ENCODE measurements around the gene PSAT1. TPM values are rescaled to one million over a fixed set of nuclear protein-coding genes. Genes with fewer than 3 reads are reported as not detected.

Gene PSAT1
- total RNA-seq, 1 donor from 2014 or later = 15.2 TPM

DNA sequence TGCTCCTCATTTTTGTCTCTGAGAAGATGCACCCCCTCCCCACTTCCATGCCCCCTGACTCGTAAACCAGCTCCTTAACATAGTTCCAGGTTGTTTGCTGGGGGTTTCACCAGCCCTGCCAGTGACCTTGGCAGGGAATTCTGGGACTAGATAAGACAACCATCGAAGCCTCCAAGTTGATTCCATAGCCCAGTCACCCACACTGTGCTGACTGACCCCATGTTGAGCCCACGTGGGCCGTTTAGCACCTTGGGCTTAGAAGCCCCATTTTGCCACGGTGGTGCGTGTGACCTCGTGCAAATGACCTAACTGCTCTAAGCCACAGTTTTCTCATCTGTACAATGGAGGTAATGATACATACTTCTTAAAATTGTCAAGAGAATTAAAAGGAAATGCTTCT, 24.6 kb downstream of the PSAT1 start:
- H3K4me3 Mint-ChIP-seq (ENCODE audit: unreplicated experiment) = no peak overlapping the region
- TF ChIP-seq, protein P1, sequence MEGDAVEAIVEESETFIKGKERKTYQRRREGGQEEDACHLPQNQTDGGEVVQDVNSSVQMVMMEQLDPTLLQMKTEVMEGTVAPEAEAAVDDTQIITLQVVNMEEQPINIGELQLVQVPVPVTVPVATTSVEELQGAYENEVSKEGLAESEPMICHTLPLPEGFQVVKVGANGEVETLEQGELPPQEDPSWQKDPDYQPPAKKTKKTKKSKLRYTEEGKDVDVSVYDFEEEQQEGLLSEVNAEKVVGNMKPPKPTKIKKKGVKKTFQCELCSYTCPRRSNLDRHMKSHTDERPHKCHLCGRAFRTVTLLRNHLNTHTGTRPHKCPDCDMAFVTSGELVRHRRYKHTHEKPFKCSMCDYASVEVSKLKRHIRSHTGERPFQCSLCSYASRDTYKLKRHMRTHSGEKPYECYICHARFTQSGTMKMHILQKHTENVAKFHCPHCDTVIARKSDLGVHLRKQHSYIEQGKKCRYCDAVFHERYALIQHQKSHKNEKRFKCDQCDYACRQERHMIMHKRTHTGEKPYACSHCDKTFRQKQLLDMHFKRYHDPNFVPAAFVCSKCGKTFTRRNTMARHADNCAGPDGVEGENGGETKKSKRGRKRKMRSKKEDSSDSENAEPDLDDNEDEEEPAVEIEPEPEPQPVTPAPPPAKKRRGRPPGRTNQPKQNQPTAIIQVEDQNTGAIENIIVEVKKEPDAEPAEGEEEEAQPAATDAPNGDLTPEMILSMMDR (IDR thresholded peaks at IDR 0.05; ENCODE audit: unreplicated experiment) = no peak
- peaks cover 9% of the 10 kb centered on the region for H3K27me3 Mint-ChIP-seq (ENCODE audit: unreplicated experiment)
- H3K4me1 Mint-ChIP-seq (ENCODE audit: unreplicated experiment) = peaks cover 12% of the 10 kb centered on the region
- no peaks in the 10 kb centered on the region for H3K9me3 Mint-ChIP-seq (ENCODE audit: unreplicated experiment)
- no peak overlapping the region for H3K27ac Mint-ChIP-seq (ENCODE audit: unreplicated experiment)
- DNase-seq (ENCODE audit: low spot score) = no peak
- H3K36me3 Mint-ChIP-seq (ENCODE audit: low read depth, unreplicated experiment) = peaks cover 27% of the 10 kb centered on the region

DNA sequence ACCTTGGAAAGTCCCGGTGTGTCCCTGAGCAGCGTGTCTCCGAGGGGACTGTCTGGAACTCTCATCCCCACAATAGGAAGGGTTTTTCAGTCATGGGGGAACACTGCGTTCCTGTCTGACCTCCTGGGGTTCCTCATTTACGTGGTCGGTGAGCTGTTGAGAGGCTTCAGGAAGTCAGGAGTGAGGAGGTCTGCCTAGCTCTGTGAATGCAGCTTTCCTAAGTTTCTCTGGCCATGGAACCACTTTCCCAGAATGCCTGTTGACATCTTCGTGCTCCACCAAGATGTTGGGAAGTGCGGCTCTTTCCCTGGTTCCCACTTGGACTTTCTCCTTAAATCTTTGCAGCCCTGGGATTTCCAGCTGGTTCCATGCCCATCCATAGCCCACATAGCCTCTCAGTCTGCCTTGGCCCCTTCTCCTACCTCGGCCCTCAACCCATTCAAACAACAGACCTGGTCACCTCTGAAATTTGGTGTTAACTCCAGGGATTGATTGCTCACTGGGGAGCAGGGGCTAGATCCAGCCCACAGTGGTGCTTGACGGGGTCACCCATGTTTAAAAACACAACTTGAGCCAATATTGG, 27.2 kb downstream of the PSAT1 start:
- no peak overlapping the region for H3K27ac Mint-ChIP-seq (ENCODE audit: unreplicated experiment)
- DNase-seq (ENCODE audit: low spot score) = no peak
- no peak overlapping the region for H3K4me3 Mint-ChIP-seq (ENCODE audit: unreplicated experiment)
- H3K9me3 Mint-ChIP-seq (ENCODE audit: unreplicated experiment) = no peaks in the 10 kb centered on the region
- TF ChIP-seq, protein P1 (IDR thresholded peaks at IDR 0.05; ENCODE audit: unreplicated experiment) = no peak
- peaks cover 16% of the 10 kb centered on the region for H3K36me3 Mint-ChIP-seq (ENCODE audit: low read depth, unreplicated experiment)
- peaks cover 5% of the 10 kb centered on the region for H3K4me1 Mint-ChIP-seq (ENCODE audit: unreplicated experiment)
- peaks cover 4% of the 10 kb centered on the region for H3K27me3 Mint-ChIP-seq (ENCODE audit: unreplicated experiment)

DNA sequence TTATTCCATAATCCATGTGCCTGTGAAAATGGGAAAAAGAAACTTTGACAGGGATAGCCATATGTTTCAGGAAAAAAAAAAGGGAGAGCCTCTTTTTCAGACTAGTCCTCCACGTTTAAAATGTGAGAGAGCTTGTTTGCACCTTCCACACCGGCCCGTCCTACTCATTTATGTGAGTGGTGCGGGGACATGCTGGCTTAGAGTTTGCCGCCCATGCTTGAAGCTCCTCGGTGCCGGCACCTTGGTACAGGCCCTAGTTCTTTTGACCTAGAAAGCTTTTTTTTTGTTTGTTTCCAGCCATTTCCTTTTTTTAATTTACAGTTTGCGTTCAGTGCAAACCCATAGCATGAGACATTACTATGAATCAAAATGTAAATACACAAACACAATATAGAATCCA, 27.8 kb downstream of the PSAT1 start:
- TF ChIP-seq, protein P1 (IDR thresholded peaks at IDR 0.05; ENCODE audit: unreplicated experiment) = no peak
- peaks cover 5% of the 10 kb centered on the region for H3K4me1 Mint-ChIP-seq (ENCODE audit: unreplicated experiment)

DNA sequence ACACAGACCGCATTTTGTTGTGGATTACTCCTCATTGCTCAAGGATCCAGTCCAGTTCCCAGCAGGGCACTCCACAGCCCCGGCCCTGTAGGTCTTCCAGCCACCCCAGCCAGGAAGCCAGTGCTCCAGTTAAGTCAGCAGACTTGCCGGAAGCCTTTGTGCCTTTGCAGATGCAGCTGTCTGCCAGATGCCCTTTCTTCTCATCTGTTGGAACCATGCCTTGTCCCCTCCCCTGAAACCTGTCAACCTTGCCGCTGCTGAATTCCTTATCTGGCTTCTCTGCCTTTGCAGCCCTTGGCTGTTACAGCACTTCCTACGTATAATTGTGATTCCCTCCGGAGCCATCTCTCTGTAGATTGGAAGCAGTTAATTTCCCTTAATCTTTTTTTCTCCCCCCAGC, 28.4 kb downstream of the PSAT1 start:
- Mint-ChIP-seq H3K36me3 (ENCODE audit: low read depth, unreplicated experiment) (peaks cover 9% of the 10 kb centered on the region), H3K27ac (ENCODE audit: unreplicated experiment) (no peak overlapping the region), H3K9me3 (ENCODE audit: unreplicated experiment) (no peaks in the 10 kb centered on the region), H3K27me3 (ENCODE audit: unreplicated experiment) (peaks cover 4% of the 10 kb centered on the region), H3K4me3 (ENCODE audit: unreplicated experiment) (no peak overlapping the region), H3K4me1 (ENCODE audit: unreplicated experiment) (peaks cover 5% of the 10 kb centered on the region)
- DNase-seq (ENCODE audit: low spot score) = no peak
- TF ChIP-seq, protein P1 (IDR thresholded peaks at IDR 0.05; ENCODE audit: unreplicated experiment) = no peak

More for the DNA sequence above, 27.8 kb downstream of the PSAT1 start:
- Mint-ChIP-seq H3K27ac (ENCODE audit: unreplicated experiment) (no peak overlapping the region), H3K36me3 (ENCODE audit: low read depth, unreplicated experiment) (peaks cover 16% of the 10 kb centered on the region), H3K27me3 (ENCODE audit: unreplicated experiment) (peaks cover 4% of the 10 kb centered on the region), H3K9me3 (ENCODE audit: unreplicated experiment) (no peaks in the 10 kb centered on the region), H3K4me3 (ENCODE audit: unreplicated experiment) (no peak overlapping the region)
- no peak for DNase-seq (ENCODE audit: low spot score)

DNA sequence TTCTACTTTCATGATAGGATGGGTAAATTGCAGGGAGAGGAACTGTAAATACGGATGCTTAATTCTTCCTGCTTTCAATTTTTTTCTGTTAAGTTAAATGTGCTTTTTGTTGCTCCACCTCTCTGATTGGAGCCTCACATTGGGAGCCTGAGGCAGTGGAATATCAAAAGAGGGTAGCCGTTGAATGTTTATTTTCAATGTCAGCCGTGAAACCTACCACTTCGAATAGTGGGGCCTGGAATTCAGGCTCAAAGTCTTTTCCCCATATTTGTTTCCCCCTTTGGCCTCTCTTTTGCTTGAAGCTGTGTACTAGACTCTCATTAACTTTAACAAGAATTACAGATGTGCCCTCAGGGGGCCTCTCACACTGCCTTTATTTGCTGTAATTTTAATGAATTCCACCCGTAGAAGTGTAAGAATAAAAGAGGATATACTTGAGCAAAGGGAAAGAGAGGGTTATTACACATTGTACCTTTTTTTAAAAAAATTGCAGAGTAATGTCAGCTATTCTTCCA, 29.0 kb downstream of the PSAT1 start:
- peaks cover 4% of the 10 kb centered on the region for H3K36me3 Mint-ChIP-seq (ENCODE audit: low read depth, unreplicated experiment)
- peaks cover 5% of the 10 kb centered on the region for H3K4me1 Mint-ChIP-seq (ENCODE audit: unreplicated experiment)
- peaks cover 3% of the 10 kb centered on the region for H3K27me3 Mint-ChIP-seq (ENCODE audit: unreplicated experiment)
- H3K27ac Mint-ChIP-seq (ENCODE audit: unreplicated experiment) = no peak overlapping the region
- no peaks in the 10 kb centered on the region for H3K9me3 Mint-ChIP-seq (ENCODE audit: unreplicated experiment)
- TF ChIP-seq, protein P1 (IDR thresholded peaks at IDR 0.05; ENCODE audit: unreplicated experiment) = no peak
- H3K4me3 Mint-ChIP-seq (ENCODE audit: unreplicated experiment) = no peak overlapping the region
- no peak for DNase-seq (ENCODE audit: low spot score)
